ENCODE measurements around the gene POLR3B. TPM values are rescaled to one million over a fixed set of nuclear protein-coding genes. Genes with fewer than 3 reads are reported as not detected.
A peak's percentile ranks its signal among the peaks of the same experiment; 100 is the strongest.

The POLR3B gene
- total RNA-seq, 1 donor = 16.8 TPM

DNA sequence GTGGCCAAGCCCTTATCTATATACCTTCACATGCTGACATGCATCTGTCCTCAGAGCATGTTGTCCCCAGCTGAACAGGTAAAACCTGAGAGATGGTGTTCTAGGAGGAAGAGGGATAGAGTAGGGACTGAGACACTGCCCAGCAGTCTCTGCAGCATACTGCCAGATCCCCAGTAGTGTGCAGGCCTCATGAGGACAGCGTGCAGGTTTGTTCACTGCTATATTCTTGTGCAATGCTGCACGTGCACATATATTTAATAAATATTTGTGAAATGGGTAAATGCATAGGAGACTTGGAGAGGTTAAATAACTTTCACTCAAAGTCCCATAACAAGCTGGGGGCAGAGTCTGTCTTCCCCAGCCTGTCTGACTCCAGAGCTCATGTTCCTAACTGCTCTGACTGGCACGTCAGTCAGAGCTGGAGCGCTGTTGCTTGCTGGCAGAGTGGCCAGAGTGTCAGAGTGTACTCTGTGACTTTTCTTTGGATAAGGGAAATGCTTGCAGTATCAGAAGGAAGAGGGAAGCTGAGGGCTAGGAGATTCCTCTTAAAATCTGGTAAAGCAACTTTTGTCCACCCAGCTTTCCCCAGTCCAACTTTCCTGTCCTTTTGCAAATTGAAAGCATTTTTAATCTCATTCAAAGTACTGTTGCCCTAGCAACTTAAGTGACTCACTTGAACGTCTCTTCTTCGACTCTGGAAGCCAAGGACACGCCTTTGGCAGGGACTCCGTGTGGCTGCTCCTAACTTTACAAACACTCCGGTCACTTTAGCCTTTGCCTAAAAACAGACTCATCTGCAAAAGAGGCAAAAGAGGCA lies 14.9 kb upstream of the POLR3B start:
- peak; percentile 74 for DNase-seq (ENCODE audit: low read depth)
- peak overlapping the region; percentile 17 for H3K4me3 ChIP-seq (ENCODE audit: low read depth, low read length)
- TF ChIP-seq, protein P1, sequence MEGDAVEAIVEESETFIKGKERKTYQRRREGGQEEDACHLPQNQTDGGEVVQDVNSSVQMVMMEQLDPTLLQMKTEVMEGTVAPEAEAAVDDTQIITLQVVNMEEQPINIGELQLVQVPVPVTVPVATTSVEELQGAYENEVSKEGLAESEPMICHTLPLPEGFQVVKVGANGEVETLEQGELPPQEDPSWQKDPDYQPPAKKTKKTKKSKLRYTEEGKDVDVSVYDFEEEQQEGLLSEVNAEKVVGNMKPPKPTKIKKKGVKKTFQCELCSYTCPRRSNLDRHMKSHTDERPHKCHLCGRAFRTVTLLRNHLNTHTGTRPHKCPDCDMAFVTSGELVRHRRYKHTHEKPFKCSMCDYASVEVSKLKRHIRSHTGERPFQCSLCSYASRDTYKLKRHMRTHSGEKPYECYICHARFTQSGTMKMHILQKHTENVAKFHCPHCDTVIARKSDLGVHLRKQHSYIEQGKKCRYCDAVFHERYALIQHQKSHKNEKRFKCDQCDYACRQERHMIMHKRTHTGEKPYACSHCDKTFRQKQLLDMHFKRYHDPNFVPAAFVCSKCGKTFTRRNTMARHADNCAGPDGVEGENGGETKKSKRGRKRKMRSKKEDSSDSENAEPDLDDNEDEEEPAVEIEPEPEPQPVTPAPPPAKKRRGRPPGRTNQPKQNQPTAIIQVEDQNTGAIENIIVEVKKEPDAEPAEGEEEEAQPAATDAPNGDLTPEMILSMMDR (IDR thresholded peaks at IDR 0.05; ENCODE audit: insufficient read depth, low read depth, low read length) = no peak

DNA sequence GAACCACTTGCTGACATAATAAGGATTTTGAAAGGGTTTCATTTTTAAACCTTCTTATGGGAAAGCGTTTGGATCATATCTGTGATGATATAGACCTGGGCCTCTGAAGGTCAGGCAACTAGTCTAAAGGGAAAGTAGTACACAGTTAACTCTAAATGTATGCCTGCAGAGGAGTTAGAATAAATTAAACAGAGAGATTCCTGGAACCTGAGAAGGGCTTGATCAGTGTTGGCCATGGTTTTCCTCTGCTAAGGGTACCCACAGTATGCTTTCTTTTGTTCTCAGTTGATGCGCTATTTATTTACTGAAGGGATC lies 14.4 kb upstream of the POLR3B start:
- H3K4me3 ChIP-seq (ENCODE audit: low read depth, low read length) = peak overlapping the region; percentile 17
- DNase-seq (ENCODE audit: low read depth) = no peak
- TF ChIP-seq, protein P1 (IDR thresholded peaks at IDR 0.05; ENCODE audit: insufficient read depth, low read depth, low read length) = no peak

DNA sequence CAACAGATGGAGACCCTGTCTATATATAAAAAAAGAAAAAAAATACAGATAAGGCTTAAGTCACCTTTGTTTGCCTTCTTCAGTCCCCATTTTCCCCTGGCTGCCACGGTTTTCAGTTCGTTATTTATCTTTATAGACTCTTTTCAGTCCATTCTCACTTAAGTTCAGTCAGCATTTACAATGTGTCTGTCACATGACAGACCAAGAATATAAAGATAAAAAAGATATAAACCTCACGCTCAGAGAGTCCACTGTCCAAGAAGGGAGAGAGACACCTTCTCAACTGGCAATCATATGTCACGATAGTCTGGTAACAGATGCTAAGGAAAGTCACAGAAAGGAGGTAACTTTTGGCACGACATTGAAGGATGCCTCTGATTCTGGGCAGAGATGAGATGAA lies 13.4 kb upstream of the POLR3B start:
- no peak for DNase-seq (ENCODE audit: low read depth)
- no peak overlapping the region for H3K4me3 ChIP-seq (ENCODE audit: low read depth, low read length)
- TF ChIP-seq, protein P1 (IDR thresholded peaks at IDR 0.05; ENCODE audit: insufficient read depth, low read depth, low read length) = no peak

DNA sequence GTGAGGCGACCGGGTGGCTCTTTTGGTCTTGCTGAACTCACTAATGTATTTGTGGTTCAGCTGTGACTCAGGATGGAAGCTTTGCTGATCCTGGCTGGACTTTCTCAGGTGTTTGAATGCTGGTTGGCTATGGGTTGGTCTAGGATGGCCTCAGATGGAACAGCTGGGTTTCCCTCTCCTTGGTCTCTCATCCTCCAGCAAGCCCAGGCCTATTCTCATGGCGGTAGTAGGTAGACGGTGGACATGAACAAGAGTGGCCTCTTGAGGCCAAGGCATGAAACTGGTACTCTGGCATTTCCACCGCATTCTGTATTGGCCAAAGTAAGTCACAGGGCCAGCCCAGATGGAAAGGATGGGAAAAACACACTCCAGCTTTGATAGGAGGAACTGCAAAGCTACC lies 11.8 kb upstream of the POLR3B start:
- TF ChIP-seq, protein P1 (IDR thresholded peaks at IDR 0.05; ENCODE audit: insufficient read depth, low read depth, low read length) = peak; percentile 65
- peak; percentile 69 for DNase-seq (ENCODE audit: low read depth)

DNA sequence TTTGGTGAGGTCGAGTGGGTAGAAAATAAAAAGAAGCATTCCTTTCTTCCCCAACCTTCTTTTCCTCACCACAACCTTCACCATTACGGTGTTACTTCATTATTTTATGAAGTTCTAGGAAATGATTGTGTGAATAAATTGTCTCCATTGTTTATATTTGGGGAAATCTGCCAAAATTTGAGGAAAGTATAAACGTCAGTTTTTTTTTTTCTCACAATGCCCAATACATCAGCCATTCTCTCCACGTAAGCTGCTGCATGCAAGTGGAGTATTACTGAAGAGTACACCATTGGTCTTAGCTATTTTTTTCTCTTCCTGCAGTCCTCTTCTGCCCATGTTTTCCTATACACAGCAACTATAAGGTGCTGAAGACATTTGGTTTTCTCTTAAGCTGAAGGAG lies 9.1 kb upstream of the POLR3B start:
- no peak for DNase-seq (ENCODE audit: low read depth)
- TF ChIP-seq, protein P1 (IDR thresholded peaks at IDR 0.05; ENCODE audit: insufficient read depth, low read depth, low read length) = no peak
- H3K4me3 ChIP-seq (ENCODE audit: low read depth, low read length) = no peak overlapping the region

More for the DNA sequence above, 11.8 kb upstream of the POLR3B start:
- no peak overlapping the region for H3K4me3 ChIP-seq (ENCODE audit: low read depth, low read length)

DNA sequence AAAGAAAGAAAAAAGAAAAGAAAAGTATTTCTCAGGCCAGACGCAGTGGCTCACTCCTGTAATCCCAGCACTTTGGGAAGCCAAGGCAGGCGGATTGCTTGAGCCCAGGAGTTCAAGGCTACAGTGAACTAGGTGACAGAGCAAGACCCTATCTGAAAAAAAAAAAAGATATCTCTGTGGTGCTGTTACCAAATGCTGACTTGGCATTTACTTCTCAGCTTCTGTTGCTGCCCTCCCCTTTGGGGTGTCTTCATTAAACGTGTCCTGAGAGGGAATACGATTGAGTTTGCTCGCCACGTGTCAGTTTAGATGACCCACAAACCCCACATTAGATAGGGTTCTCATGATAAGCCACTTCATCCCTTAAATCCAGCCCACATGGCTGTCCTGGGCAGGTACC lies 4.4 kb upstream of the POLR3B start:
- H3K4me3 ChIP-seq (ENCODE audit: low read depth, low read length) = no peak overlapping the region
- TF ChIP-seq, protein P1 (IDR thresholded peaks at IDR 0.05; ENCODE audit: insufficient read depth, low read depth, low read length) = no peak
- DNase-seq (ENCODE audit: low read depth) = no peak
